Osteoblast (primary cell): ENCODE results near the gene SLC39A13. TPM values are rescaled to one million over a fixed set of nuclear protein-coding genes. Genes with fewer than 3 reads are reported as not detected.
A peak's percentile ranks its signal among the peaks of the same experiment; 100 is the strongest.

Experiments
- DNase-seq: peaks from one replicate; pipeline ENCODE4 v3.0.0; 2011; ENCODE audit warnings: low spot score, mixed read lengths; ENCODE audit not compliant: insufficient read length; ENCODE audit errors: missing footprints
- H2AFZ ChIP-seq: 2 replicates; pipeline ENCODE4 v1.6.0; 2011; ENCODE audit warnings: mild to moderate bottlenecking, low read length
- H3K27ac ChIP-seq: 2 replicates; pipeline ENCODE4 v1.5.1; 2011; ENCODE audit warnings: mild to moderate bottlenecking, low read depth, low read length, moderate library complexity
- H3K27me3 ChIP-seq: 2 replicates; pipeline ENCODE4 v1.6.0; 2012; ENCODE audit warnings: mild to moderate bottlenecking, control low read depth, inconsistent platforms, low read length, moderate library complexity; ENCODE audit not compliant: insufficient read depth
- H3K36me3 ChIP-seq: 2 replicates; pipeline ENCODE4 v1.5.1; 2011; ENCODE audit warnings: mild to moderate bottlenecking, low read length, control low read depth, moderate library complexity; ENCODE audit not compliant: insufficient read depth
- H3K4me1 ChIP-seq: 2 replicates; pipeline ENCODE4 v1.5.1; 2011; ENCODE audit warnings: mild to moderate bottlenecking, low read length, control low read depth, moderate library complexity; ENCODE audit not compliant: insufficient read depth
- H3K4me2 ChIP-seq: 2 replicates; pipeline ENCODE4 v1.6.0; 2011; ENCODE audit warnings: mild to moderate bottlenecking, low read length; ENCODE audit not compliant: insufficient read depth
- H3K4me3 ChIP-seq: fragments of 200-600 bp; sonication (generic); 3 replicates; pipeline ENCODE4 v1.5.1; 2012; ENCODE audit warnings: mild to moderate bottlenecking, low read length, inconsistent platforms; ENCODE audit not compliant: insufficient read depth
- H3K79me2 ChIP-seq: 2 replicates; pipeline ENCODE4 v1.6.0; 2012; ENCODE audit warnings: mild to moderate bottlenecking, low read length, control low read depth, inconsistent platforms; ENCODE audit not compliant: insufficient read depth
- H3K9me3 ChIP-seq: 2 replicates; pipeline ENCODE4 v1.5.1; 2011; ENCODE audit warnings: low read depth, low read length, control low read depth
- H4K20me1 ChIP-seq: 2 replicates; pipeline ENCODE4 v1.6.0; 2012; ENCODE audit warnings: mild to moderate bottlenecking, low read length, control low read depth; ENCODE audit not compliant: insufficient read depth
- total RNA-seq: library from RNA; depleted of rRNA; stranded (reverse); fragments of >200 nt; gene quantifications from 2 replicates; pipeline ENCODE4 v1.2.3, GENCODE V29; 2012
- TF ChIP-seq, protein P1 (sequence below): IDR thresholded peaks from 2 replicates; pipeline ENCODE4 v1.5.1; 2011; ENCODE audit warnings: mild to moderate bottlenecking, low read depth, low read length, moderate library complexity; ENCODE audit errors: extremely low read depth

Gene SLC39A13
- total RNA-seq, 1 donor = 78.9 TPM

GRCh38 chr11:47375546-47376085 lies 32.8 kb upstream of the SLC39A13 start:
- H3K4me1 ChIP-seq = peaks cover 4% of the 10 kb centered on the region
- H3K4me3 ChIP-seq = no peak overlapping the region
- no peak overlapping the region for H3K27ac ChIP-seq
- H3K79me2 ChIP-seq = no peaks in the 10 kb centered on the region
- H3K9me3 ChIP-seq = no peaks in the 10 kb centered on the region
- no peak overlapping the region for H2AFZ ChIP-seq
- H4K20me1 ChIP-seq = no peaks in the 10 kb centered on the region
- no peaks in the 10 kb centered on the region for H3K27me3 ChIP-seq
- no peaks in the 10 kb centered on the region for H3K36me3 ChIP-seq
- no peak overlapping the region for H3K4me2 ChIP-seq
- TF ChIP-seq, protein P1, sequence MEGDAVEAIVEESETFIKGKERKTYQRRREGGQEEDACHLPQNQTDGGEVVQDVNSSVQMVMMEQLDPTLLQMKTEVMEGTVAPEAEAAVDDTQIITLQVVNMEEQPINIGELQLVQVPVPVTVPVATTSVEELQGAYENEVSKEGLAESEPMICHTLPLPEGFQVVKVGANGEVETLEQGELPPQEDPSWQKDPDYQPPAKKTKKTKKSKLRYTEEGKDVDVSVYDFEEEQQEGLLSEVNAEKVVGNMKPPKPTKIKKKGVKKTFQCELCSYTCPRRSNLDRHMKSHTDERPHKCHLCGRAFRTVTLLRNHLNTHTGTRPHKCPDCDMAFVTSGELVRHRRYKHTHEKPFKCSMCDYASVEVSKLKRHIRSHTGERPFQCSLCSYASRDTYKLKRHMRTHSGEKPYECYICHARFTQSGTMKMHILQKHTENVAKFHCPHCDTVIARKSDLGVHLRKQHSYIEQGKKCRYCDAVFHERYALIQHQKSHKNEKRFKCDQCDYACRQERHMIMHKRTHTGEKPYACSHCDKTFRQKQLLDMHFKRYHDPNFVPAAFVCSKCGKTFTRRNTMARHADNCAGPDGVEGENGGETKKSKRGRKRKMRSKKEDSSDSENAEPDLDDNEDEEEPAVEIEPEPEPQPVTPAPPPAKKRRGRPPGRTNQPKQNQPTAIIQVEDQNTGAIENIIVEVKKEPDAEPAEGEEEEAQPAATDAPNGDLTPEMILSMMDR = no peak
- DNase-seq = no peak

GRCh38 chr11:47376107-47376524 lies 32.3 kb upstream of the SLC39A13 start:
- H3K36me3 ChIP-seq = no peaks in the 10 kb centered on the region
- H3K4me3 ChIP-seq = no peak overlapping the region
- H3K4me1 ChIP-seq = peaks cover 4% of the 10 kb centered on the region
- no peaks in the 10 kb centered on the region for H4K20me1 ChIP-seq
- no peaks in the 10 kb centered on the region for H3K9me3 ChIP-seq
- H3K79me2 ChIP-seq = no peaks in the 10 kb centered on the region
- no peak overlapping the region for H2AFZ ChIP-seq
- DNase-seq = peak; percentile 57
- H3K27ac ChIP-seq = no peak overlapping the region
- no peaks in the 10 kb centered on the region for H3K27me3 ChIP-seq
- TF ChIP-seq, protein P1 = no peak
- H3K4me2 ChIP-seq = no peak overlapping the region

DNA sequence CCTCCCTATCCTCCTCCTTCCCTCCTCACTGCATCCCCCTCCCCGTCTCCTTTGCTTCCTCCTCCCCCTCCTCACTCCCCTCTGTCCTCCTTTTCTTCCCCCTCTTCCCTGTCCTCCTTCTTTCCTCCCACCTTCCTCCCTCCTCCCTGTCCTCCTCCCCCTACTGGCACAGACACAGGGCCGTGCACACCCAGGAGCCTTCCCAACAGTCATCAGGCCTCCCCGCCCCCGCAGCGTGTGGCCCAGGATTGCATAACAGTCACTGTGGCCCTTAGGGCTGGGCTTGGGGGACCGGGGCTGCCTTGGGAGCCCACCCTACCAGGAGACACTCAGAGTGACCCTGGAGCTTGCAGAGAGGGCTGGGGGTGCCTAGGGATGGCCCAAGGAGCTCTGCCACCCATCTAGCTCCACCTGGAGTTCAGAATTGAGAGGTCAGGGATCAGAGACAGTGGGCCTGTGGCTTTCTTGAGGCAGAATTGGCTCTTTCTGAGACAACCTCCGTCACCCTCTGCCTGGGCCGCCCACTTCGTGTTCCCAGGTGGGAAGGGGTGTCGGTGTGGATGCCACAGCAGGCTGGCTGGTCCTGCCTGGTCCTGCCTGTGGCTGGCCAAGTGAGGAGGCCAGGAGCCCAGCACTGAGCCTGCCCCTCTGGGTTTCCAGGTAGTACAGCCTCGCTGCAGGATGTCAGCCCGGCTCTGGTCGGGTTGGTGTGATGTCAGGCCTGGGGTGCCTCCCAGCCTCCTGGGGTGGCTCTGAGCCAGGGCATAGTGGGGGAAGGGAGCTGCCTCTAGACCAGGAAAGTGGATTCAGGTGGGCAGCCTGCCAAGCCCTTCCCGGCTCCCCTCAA lies 31.6 kb upstream of the SLC39A13 start:
- no peak overlapping the region for H2AFZ ChIP-seq
- DNase-seq = peak; percentile 52

More for the DNA sequence above, 31.6 kb upstream of the SLC39A13 start:
- H3K9me3 ChIP-seq = no peaks in the 10 kb centered on the region
- H3K4me1 ChIP-seq = peaks cover 4% of the 10 kb centered on the region
- H3K27me3 ChIP-seq = no peaks in the 10 kb centered on the region
- H3K79me2 ChIP-seq = no peaks in the 10 kb centered on the region
- no peak overlapping the region for H3K4me2 ChIP-seq
- H3K36me3 ChIP-seq = no peaks in the 10 kb centered on the region
- no peaks in the 10 kb centered on the region for H4K20me1 ChIP-seq
- no peak overlapping the region for H3K27ac ChIP-seq
- H3K4me3 ChIP-seq = no peak overlapping the region
- TF ChIP-seq, protein P1 = no peak
